ENCODE measurements around the gene NOS1.
"Not testable (repeated sequence)": the region's sequence is repeated elsewhere in the genome, so short reads cannot be mapped to it uniquely, and the experiment has no call there.

Gene NOS1

GRCh38 chr12:117387832-117388231 lies 26.4 kb upstream of the NOS1 start:
- no peaks in the 10 kb centered on the region for H3K36me3 ChIP-seq (ENCODE audit: control insufficient read depth, insufficient read depth, low read length)
- no peak overlapping the region for H3K27ac ChIP-seq
- no peak overlapping the region for H3K4me2 ChIP-seq (ENCODE audit: low read length)
- no peak overlapping the region for H3K9ac ChIP-seq
- no peaks in the 10 kb centered on the region for H3K4me1 ChIP-seq
- no peak overlapping the region for H3K4me3 ChIP-seq (ENCODE audit: low read depth, low read length)
- no peaks in the 10 kb centered on the region for H3K9me3 ChIP-seq (ENCODE audit: control insufficient read depth, low read length)
- no peak overlapping the region for H2AFZ ChIP-seq
- TF ChIP-seq CTCF (IDR thresholded peaks at IDR 0.05): no peak
- H3K79me2 ChIP-seq: no peaks in the 10 kb centered on the region
- no peaks in the 10 kb centered on the region for H3K27me3 ChIP-seq (ENCODE audit: control insufficient read depth, insufficient read depth, low read length)

DNA sequence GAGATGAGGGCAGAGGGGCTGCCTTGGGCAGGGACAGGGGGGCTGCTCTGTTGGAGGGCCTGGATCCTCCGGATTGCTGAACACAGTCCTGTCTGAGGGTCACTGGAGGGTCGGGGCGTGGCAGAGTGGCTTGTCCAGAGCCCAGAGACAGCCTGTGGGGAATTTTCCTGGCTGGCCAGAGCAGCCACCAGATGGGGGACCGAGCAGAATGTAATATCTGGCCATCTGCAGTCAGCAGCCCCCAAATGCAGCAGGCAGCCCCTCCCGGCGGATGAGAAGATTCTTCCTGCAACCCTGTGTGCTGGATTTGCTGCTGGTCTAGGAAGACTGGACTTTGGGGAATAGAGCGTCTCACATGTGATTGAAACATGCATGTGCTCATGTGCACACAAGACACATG lies 23.3 kb upstream of the NOS1 start:
- H3K9ac ChIP-seq: no peak overlapping the region
- no peaks in the 10 kb centered on the region for H3K9me3 ChIP-seq (ENCODE audit: control insufficient read depth, low read length)
- H2AFZ ChIP-seq: no peak overlapping the region
- no peaks in the 10 kb centered on the region for H3K79me2 ChIP-seq
- no peaks in the 10 kb centered on the region for H3K27me3 ChIP-seq (ENCODE audit: control insufficient read depth, insufficient read depth, low read length)
- no peak for TF ChIP-seq CTCF (IDR thresholded peaks at IDR 0.05)
- no peaks in the 10 kb centered on the region for H3K4me1 ChIP-seq
- H3K4me3 ChIP-seq (ENCODE audit: low read depth, low read length): no peak overlapping the region
- no peak overlapping the region for H3K27ac ChIP-seq
- H3K4me2 ChIP-seq (ENCODE audit: low read length): no peak overlapping the region
- no peaks in the 10 kb centered on the region for H3K36me3 ChIP-seq (ENCODE audit: control insufficient read depth, insufficient read depth, low read length)

- TF ChIP-seq CTCF (IDR thresholded peaks at IDR 0.05): no peak
- Histone ChIP-seq H3K36me3 (ENCODE audit: control insufficient read depth, insufficient read depth, low read length) (no peaks in the 10 kb centered on the region), H3K4me2 (ENCODE audit: low read length) (no peak overlapping the region), H3K4me1 (no peaks in the 10 kb centered on the region), H3K9me3 (ENCODE audit: control insufficient read depth, low read length) (no peaks in the 10 kb centered on the region), H3K79me2 (no peaks in the 10 kb centered on the region), H3K27me3 (ENCODE audit: control insufficient read depth, insufficient read depth, low read length) (no peaks in the 10 kb centered on the region), H3K27ac (no peak overlapping the region), H3K9ac (no peak overlapping the region), H3K4me3 (ENCODE audit: low read depth, low read length) (no peak overlapping the region), H2AFZ (no peak overlapping the region)
Measured at GRCh38 chr12:117380083-117380482, 18.7 kb upstream of the NOS1 start.

DNA sequence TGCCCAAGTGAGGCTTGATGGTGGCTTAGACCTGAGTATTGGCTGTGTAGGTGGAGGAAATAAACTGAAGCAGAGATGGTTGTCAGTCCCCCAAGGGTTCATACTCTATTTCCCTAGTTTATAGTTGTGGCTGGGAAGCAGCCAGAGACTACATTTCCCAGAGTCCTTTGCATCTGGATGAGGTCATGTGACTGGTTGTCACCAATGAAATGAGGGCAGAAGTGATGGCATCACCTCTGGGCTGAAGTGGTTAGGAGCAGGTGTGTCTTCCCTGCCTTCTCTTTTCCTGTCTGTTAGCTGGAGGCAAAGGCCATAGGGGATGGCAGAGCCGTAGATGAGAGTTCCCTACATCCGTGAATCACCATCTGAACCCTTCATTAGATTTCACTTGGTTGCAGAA lies 16.3 kb upstream of the NOS1 start:
- Histone ChIP-seq H3K27me3 (ENCODE audit: control insufficient read depth, insufficient read depth, low read length) (no peaks in the 10 kb centered on the region), H3K4me3 (ENCODE audit: low read depth, low read length) (no peak overlapping the region), H3K27ac (no peak overlapping the region), H3K9ac (no peak overlapping the region), H3K4me2 (ENCODE audit: low read length) (no peak overlapping the region), H3K36me3 (ENCODE audit: control insufficient read depth, insufficient read depth, low read length) (no peaks in the 10 kb centered on the region), H2AFZ (no peak overlapping the region), H3K4me1 (no peaks in the 10 kb centered on the region), H3K9me3 (ENCODE audit: control insufficient read depth, low read length) (no peaks in the 10 kb centered on the region), H3K79me2 (no peaks in the 10 kb centered on the region)
- TF ChIP-seq CTCF (IDR thresholded peaks at IDR 0.05): no peak

DNA sequence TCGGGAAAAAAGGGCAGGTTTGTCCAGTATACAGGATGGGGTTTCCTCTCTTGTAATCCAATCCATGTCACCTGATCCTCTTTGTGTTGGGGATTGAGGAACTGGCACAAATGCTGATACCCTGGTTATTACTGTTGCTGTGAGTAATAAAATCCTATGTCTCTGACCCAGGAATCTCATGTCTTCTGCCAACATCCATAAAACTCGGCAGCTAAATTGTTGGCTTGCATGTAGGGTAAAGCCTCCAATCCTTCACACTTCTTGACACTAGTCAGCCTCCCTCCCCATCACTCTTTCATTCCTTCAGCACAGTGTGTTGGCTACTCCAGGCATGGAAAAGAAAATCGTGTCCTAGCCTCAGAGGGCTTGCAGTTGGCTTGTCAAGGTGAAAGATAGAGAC lies 9.2 kb upstream of the NOS1 start:
- Histone ChIP-seq H3K4me1 (no peaks in the 10 kb centered on the region), H3K36me3 (ENCODE audit: control insufficient read depth, insufficient read depth, low read length) (no peaks in the 10 kb centered on the region), H3K79me2 (no peaks in the 10 kb centered on the region), H2AFZ (no peak overlapping the region), H3K27me3 (ENCODE audit: control insufficient read depth, insufficient read depth, low read length) (peaks cover 2% of the 10 kb centered on the region), H3K9me3 (ENCODE audit: control insufficient read depth, low read length) (no peaks in the 10 kb centered on the region), H3K27ac (no peak overlapping the region), H3K4me3 (ENCODE audit: low read depth, low read length) (no peak overlapping the region), H3K9ac (no peak overlapping the region), H3K4me2 (ENCODE audit: low read length) (no peak overlapping the region)
- TF ChIP-seq CTCF (IDR thresholded peaks at IDR 0.05): no peak

- H3K27me3 ChIP-seq (ENCODE audit: control insufficient read depth, insufficient read depth, low read length); H3K9me3 ChIP-seq (ENCODE audit: control insufficient read depth, low read length); H3K4me2 ChIP-seq (ENCODE audit: low read length); H3K4me3 ChIP-seq (ENCODE audit: low read depth, low read length); H3K4me1 ChIP-seq; H3K27ac ChIP-seq; H2AFZ ChIP-seq; H3K9ac ChIP-seq; H3K79me2 ChIP-seq; H3K36me3 ChIP-seq (ENCODE audit: control insufficient read depth, insufficient read depth, low read length): not testable (repeated sequence)
Measured at GRCh38 chr12:117370000-117370399, 8.6 kb upstream of the NOS1 start.
